ENCODE results near the gene BTN1A1.
A peak's percentile ranks its signal among the peaks of the same experiment; 100 is the strongest.

BTN1A1 gene

GRCh38 chr6:26473758-26474438 lies 26.2 kb upstream of the BTN1A1 start:
- no peaks in the 10 kb centered on the region for H3K9me3 Mint-ChIP-seq
- H3K4me1 Mint-ChIP-seq = peaks cover 25% of the 10 kb centered on the region
- H3K27ac Mint-ChIP-seq = peak overlapping the region; percentile 99 to 100 (median 100)
- H3K36me3 Mint-ChIP-seq (ENCODE audit: low read depth) = peaks cover 25% of the 10 kb centered on the region
- H3K27me3 Mint-ChIP-seq (ENCODE audit: low read depth) = no peaks in the 10 kb centered on the region
- no peak for TF ChIP-seq CTCF (IDR thresholded peaks at IDR 0.05; ENCODE audit: unreplicated experiment in 3 of 3)
- H3K4me3 Mint-ChIP-seq = peak overlapping the region; percentile 85 to 93 (median 88)

- Mint-ChIP-seq H3K9me3 (no peaks in the 10 kb centered on the region), H3K27me3 (ENCODE audit: low read depth) (no peaks in the 10 kb centered on the region), H3K36me3 (ENCODE audit: low read depth) (peaks cover 20% of the 10 kb centered on the region), H3K4me1 (peaks cover 25% of the 10 kb centered on the region), H3K27ac (peak overlapping the region; percentile 99 to 100 (median 100)), H3K4me3 (peak overlapping the region; percentile 85 to 93 (median 88))
- TF ChIP-seq CTCF (IDR thresholded peaks at IDR 0.05; ENCODE audit: unreplicated experiment in 3 of 3) = no peak
Measured at GRCh38 chr6:26474439-26474881, 25.6 kb upstream of the BTN1A1 start.

- H3K36me3 Mint-ChIP-seq (ENCODE audit: low read depth) = peaks cover 6% of the 10 kb centered on the region
- H3K9me3 Mint-ChIP-seq = no peaks in the 10 kb centered on the region
Measured at GRCh38 chr6:26475823-26476729, 24.0 kb upstream of the BTN1A1 start.

GRCh38 chr6:26476896-26477295 lies 23.2 kb upstream of the BTN1A1 start:
- no peaks in the 10 kb centered on the region for H3K36me3 Mint-ChIP-seq (ENCODE audit: low read depth)
- peak overlapping the region; percentile 70 to 72 (median 71) for H3K27ac Mint-ChIP-seq
- no peak for TF ChIP-seq CTCF (IDR thresholded peaks at IDR 0.05; ENCODE audit: unreplicated experiment in 3 of 3)
- H3K27me3 Mint-ChIP-seq (ENCODE audit: low read depth) = no peaks in the 10 kb centered on the region
- peak overlapping the region; percentile 1 to 67 (median 37) for H3K4me3 Mint-ChIP-seq
- H3K9me3 Mint-ChIP-seq = no peaks in the 10 kb centered on the region
- H3K4me1 Mint-ChIP-seq = peaks cover 25% of the 10 kb centered on the region

More at GRCh38 chr6:26475823-26476729, 24.0 kb upstream of the BTN1A1 start:
- H3K27ac Mint-ChIP-seq = peak overlapping the region; percentile 64 to 100 (median 72)
- H3K4me3 Mint-ChIP-seq = peak overlapping the region in 1 of 3 experiments; percentile 37
- peaks cover 25% of the 10 kb centered on the region for H3K4me1 Mint-ChIP-seq
- TF ChIP-seq CTCF (IDR thresholded peaks at IDR 0.05; ENCODE audit: unreplicated experiment in 3 of 3) = no peak
- no peaks in the 10 kb centered on the region for H3K27me3 Mint-ChIP-seq (ENCODE audit: low read depth)

- Mint-ChIP-seq H3K27me3 (ENCODE audit: low read depth) (no peaks in the 10 kb centered on the region), H3K4me3 (no peak overlapping the region), H3K36me3 (ENCODE audit: low read depth) (no peaks in the 10 kb centered on the region), H3K27ac (peak overlapping the region in 2 of 3 experiments; percentile 71 to 72), H3K9me3 (no peaks in the 10 kb centered on the region), H3K4me1 (peaks cover 25% of the 10 kb centered on the region)
- TF ChIP-seq CTCF (IDR thresholded peaks at IDR 0.05; ENCODE audit: unreplicated experiment in 3 of 3) = no peak
Measured at GRCh38 chr6:26477426-26477825, 22.7 kb upstream of the BTN1A1 start.
